Right renal cortex interstitium (tissue), 3 donors: ENCODE data around the gene CUL9. TPM values are rescaled to one million over a fixed set of nuclear protein-coding genes. Genes with fewer than 3 reads are reported as not detected.

Experiments used
- DNase-seq, 3 donors: peaks; one replicate each; pipeline ENCODE4 v3.0.0-alpha.2; 2013; ENCODE audit warnings: low read depth in 3 of 3, low spot score in 2 of 3
- polyA plus RNA-seq, 3 donors: library from polyadenylated mRNA; unstranded; fragments of 120-200 nt; gene quantifications; one replicate each; pipeline ENCODE4 v1.2.1, GENCODE V29; 2013; ENCODE audit not compliant: insufficient read length in 3 of 3

Gene CUL9
- polyA plus RNA-seq, 3 donors: 26.5 to 29.5 (median 28.6) TPM

DNA sequence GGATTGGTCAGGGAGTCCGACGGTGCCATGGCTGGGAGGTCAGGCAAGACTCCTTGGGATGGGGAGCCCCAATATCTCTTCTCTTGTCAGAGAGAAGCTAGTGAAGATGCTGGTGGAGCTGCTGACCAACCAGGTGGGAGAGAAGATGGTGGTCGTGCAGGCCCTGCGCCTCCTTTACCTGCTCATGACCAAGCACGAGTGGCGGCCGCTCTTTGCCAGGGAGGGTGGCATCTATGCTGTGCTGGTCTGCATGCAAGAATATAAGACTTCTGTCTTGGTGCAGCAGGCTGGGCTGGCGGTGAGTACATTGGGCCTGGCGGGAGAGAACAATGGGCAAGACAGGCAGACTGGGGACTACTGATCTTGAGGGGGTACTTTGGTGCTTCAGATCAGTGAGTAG is 10.9 kb downstream of the CUL9 start:
- DNase-seq: no peak

DNA sequence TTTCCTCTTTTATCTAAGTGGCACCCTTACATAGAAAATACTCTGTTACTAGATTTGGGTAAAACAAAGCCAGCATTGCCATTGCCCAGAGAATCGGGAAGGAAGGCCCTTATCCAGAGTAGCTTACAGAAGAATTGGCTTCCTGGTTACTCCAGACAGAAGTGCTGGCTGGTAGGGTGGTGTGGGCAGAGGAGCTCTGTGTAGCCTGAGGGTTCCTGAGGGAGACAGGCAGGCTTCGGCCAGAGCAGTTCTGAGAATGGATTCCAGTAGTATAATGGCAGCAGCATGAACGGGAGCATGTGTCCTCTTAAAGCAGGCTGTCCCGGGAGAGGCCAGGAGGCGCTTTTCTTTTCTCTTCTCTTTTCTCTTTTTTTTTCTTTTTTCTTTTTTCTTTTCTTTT is 11.9 kb downstream of the CUL9 start:
- DNase-seq: no peak

DNA sequence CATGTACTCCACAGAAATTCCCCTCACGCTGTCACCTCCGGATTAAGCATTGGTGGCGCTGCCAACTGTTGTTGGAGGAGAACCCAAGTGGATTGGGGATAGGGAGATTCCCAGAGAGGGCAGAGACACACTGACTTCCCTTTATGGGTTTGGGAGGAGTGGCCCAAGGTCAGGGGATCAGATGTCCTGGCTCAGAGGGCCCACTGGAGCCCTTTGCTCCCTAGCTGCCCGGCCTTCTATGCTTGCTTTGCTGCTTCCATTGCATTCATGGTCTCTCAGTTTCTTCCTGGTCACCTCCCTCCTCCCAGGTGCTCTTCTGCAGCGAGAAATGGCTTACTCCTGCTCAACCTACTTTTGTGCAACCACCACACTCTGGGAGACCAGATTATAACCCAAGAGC is 14.3 kb downstream of the CUL9 start:
- DNase-seq: no peak

- DNase-seq: no peak
Observed at GRCh38 chr6:43199912-43200311, 17.9 kb downstream of the CUL9 start.

DNA sequence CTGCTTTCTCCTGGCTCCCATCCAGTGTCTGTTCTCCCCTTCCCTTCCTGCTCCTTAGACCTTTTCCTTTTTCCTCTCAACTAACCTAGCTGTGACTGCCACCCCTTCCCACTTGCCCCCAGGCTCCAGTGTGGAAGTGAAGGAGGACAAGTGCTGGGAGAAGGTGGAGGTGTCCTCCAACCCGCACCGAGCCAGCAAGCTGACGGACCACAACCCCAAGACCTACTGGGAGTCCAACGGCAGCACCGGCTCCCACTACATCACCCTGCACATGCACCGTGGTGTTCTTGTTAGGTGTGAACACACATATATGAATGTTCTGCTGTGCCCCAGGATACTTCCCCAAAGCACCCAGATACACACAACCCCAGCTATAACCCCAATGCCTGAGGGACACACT is 18.5 kb downstream of the CUL9 start:
- no peak for DNase-seq

GRCh38 chr6:43202451-43202850 is 20.5 kb downstream of the CUL9 start:
- DNase-seq: no peak

DNA sequence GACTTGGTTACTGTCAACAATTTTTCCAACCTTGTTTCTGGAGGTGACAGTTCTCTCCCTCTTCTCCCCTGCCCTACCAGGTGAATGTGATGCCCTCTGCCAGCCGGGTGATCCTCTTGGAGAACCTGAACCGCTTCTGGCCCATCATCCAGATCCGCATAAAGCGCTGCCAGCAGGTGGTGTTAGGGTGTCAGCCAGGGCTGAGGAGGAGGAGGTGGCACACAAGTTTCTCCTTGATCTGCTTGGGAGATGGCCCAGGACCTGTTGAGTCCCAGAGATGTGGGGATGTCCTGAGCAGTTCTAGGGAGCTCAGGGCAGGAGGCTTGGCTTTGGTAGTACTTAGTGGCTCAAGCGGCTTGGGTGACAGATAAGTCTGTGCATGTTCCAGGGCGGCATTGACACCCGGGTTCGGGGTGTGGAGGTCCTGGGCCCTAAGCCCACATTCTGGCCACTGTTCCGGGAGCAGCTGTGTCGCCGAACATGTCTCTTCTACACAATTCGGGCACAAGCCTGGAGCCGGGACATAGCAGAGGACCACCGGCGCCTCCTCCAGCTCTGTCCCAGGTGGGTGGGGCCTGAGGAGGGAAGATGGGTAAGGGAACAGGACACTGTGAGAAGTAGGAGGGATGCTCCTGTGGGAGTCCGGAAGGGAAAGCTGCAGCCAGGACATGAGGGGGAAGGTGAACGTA is 21.2 kb downstream of the CUL9 start:
- no peak for DNase-seq

- DNase-seq: no peak
Observed at GRCh38 chr6:43203718-43204095, 21.7 kb downstream of the CUL9 start.

DNA sequence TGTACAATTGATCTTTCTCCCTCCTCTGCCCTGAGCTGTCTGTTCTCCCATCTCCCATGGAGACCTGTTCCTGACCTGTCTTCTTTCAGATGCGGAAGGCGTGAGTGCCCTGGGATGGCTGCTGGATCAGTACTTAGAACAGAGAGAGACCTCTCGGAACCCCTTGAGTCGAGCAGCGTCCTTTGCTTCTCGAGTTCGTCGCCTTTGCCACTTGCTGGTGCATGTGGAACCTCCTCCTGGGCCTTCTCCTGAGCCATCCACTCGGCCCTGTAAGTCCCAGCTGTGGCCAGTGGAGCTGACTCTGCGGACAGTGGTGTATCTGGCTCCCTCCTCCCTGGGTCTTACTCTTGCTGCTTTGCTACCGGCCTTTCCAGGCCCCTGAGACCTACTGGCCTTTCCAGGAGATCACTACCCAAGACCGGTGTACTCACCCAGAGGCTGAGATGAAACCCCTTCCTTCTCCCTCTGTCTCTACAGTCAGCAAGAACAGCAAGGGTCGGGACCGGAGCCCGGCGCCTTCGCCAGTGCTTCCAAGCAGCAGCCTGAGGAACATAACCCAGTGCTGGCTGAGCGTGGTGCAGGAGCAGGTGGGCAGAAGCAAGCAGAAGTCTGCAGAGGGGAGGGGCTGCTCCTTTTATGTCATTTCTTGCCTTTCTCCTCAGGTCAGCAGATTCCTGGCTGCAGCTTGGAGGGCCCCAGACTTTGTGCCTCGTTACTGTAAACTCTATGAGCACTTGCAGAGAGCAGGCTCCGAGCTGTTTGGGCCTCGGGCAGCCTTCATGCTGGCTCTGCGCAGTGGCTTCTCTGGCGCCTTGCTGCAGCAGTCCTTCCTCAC is 22.5 kb downstream of the CUL9 start:
- DNase-seq: no peak

GRCh38 chr6:43205849-43206248 is 23.9 kb downstream of the CUL9 start:
- no peak for DNase-seq

GRCh38 chr6:43207286-43207685 is 25.3 kb downstream of the CUL9 start:
- no peak for DNase-seq

- peak in 1 of 3 donors; percentile 4 for DNase-seq
Observed at GRCh38 chr6:43211955-43212354, 30.0 kb downstream of the CUL9 start.

DNA sequence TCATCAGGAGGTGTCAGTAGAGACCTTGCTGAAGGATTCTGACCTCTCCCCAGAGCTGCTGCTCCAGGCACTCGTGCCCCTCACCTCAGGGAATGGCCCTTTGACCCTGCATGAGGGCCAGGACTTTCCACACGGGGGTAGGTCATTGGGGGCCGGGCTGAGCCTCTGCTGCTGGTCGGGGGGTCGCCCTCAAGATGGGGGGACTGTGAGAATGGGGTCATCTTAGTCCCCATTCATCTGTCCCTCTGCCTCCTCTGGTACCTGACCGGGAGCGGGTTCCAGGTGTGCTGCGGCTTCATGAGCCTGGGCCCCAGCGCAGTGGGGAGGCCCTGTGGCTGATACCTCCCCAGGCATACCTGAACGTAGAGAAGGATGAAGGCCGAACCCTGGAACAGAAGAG is 31.4 kb downstream of the CUL9 start:
- no peak for DNase-seq

DNA sequence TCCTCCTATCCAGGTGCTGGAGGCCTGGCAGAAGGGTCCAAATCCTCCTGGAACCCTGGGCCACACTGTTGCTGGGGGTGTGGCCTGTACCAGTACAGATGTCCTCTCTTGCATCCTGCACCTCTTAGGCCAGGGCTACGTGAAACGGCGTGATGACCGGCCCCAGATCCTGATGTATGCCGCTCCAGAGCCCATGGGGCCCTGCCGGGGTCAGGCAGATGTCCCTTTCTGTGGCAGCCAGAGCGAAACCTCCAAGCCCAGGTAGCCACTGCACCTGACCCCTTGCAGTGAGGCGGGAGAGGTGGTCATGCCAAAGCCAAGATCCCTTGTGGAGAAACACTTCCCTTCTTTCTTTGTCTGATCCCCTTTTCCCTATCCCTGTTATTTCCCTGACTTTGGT is 33.1 kb downstream of the CUL9 start:
- DNase-seq: no peak

- DNase-seq: no peak
Observed at GRCh38 chr6:43216200-43216599, 34.2 kb downstream of the CUL9 start.

DNA sequence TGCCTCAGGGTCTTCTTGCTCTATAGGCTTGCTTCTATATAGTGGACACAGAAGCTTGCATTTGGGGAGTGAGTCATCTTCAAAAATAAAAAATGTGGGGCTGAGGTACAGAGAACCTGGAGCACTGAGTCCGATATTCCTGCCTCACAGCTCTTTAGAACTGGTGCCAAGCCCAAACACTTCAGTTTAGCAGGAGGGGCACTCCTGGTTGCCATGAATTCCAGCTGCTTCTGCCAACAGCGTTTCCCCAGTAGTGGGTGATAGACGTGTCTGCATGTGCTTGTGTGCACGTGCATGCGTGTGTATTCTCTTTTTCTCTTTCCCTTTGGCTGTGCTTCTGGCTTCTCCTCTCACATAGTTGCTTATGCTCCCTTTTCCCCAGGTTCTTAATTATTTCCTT is 35.4 kb downstream of the CUL9 start:
- no peak for DNase-seq

DNA sequence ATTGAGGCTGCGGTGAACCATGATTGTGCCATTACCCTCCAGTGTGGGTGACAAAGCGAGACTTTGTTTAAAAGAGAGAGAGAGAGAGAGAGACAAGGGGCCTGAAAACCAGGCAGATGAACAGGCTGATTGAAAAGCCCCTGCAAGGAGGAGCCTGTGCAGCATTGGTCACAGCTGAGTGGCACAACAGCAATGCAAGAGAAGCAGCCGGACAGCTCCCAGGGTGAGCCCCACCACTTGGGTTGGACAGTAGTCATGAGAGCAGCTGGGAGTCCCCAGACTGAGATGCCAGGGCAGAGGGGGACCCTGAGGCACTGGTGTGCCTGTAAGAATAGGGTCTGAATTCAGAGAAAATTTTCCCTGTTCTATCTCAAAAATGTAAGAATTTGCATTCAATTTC is 37.1 kb downstream of the CUL9 start:
- no peak for DNase-seq

GRCh38 chr6:43219814-43220213 is 37.8 kb downstream of the CUL9 start:
- no peak for DNase-seq

GRCh38 chr6:43220439-43220951 is 38.5 kb downstream of the CUL9 start:
- no peak for DNase-seq

- DNase-seq: no peak
Observed at GRCh38 chr6:43221046-43221972, 39.3 kb downstream of the CUL9 start.

DNA sequence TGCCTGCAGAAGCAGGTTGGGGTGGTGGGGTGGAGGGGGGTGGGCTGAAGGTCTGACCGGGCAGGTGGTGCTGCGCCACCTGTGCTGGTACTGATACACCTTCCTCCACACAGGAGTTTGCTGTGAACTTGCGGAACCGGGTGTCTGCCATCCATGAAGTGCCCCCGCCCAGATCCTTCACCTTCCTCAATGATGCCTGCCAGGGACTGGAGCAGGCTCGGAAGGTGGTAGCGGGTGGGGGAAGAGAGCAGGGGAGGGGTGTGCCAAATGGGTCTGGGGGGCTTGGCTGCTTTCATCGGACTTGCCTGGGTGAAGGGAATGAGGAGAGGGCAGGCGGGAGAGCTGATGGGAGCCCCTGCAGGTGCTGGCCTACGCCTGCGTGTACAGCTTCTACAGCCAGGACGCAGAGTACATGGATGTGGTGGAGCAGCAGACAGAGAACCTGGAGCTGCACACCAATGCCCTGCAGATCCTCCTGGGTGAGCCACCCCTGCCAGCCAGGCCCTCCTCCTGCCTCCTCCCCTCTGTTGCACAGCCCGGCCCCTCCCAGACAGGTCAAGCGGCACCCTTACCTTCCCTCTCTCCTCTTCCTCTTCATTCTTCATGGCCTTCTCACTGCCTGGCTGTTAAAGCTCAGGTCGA is 40.5 kb downstream of the CUL9 start:
- DNase-seq: no peak
